Central memory CD8-positive, alpha-beta T cell (primary cell): Measurements from ENCODE around the gene MEGF6.

ENCODE experiments used
- ATAC-seq: fragments of 150-1000 bp; cut with Tn5 transposase; replicated peaks from 2 replicates; pipeline ENCODE4 v1.10.0; 2022; ENCODE audit warnings: mild to moderate bottlenecking, moderate FRiP score, moderate number of reproducible peaks; ENCODE audit not compliant: poor library complexity, severe bottlenecking; ENCODE audit errors: extremely low read depth
- DNase-seq, 2 donors: peaks; one replicate each; pipeline ENCODE4 v3.0.0; 2021; ENCODE audit warnings: low spot score in 2 of 2
- H3K27ac Mint-ChIP-seq: one replicate; pipeline ENCODE4 v1.8.0; 2022; ENCODE audit warnings: low read depth, mild to moderate bottlenecking, moderate library complexity, mixed read lengths
- H3K27me3 Mint-ChIP-seq: one replicate; pipeline ENCODE4 v1.8.0; 2022; ENCODE audit warnings: mixed read lengths
- H3K36me3 Mint-ChIP-seq: one replicate; pipeline ENCODE4 v1.8.0; 2022; ENCODE audit warnings: mild to moderate bottlenecking, moderate library complexity, mixed read lengths; ENCODE audit not compliant: insufficient read depth
- H3K4me1 Mint-ChIP-seq: one replicate; pipeline ENCODE4 v1.8.0; 2022; ENCODE audit warnings: mixed read lengths
- H3K4me3 Mint-ChIP-seq: one replicate; pipeline ENCODE4 v1.8.0; 2022; ENCODE audit warnings: mild to moderate bottlenecking, moderate library complexity, mixed read lengths
- H3K9me3 Mint-ChIP-seq: one replicate; pipeline ENCODE4 v1.8.0; 2022; ENCODE audit warnings: mixed read lengths

The MEGF6 gene

GRCh38 chr1:3477241-3477995, 133.9 kb downstream of the MEGF6 start:
- no peak for ATAC-seq
- Mint-ChIP-seq H3K4me1 (no peaks in the 10 kb centered on the region), H3K27me3 (no peaks in the 10 kb centered on the region), H3K4me3 (no peak overlapping the region), H3K27ac (no peak overlapping the region), H3K36me3 (no peaks in the 10 kb centered on the region), H3K9me3 (no peaks in the 10 kb centered on the region)
- no peak for DNase-seq

- Mint-ChIP-seq H3K27ac (no peak overlapping the region), H3K4me3 (no peak overlapping the region)
- no peak for ATAC-seq
Measured at GRCh38 chr1:3476666-3477065, 134.6 kb downstream of the MEGF6 start.

GRCh38 chr1:3475839-3476573, 135.3 kb downstream of the MEGF6 start:
- no peak overlapping the region for H3K4me3 Mint-ChIP-seq

More at GRCh38 chr1:3476666-3477065, 134.6 kb downstream of the MEGF6 start:
- no peaks in the 10 kb centered on the region for H3K4me1 Mint-ChIP-seq
- H3K9me3 Mint-ChIP-seq = no peaks in the 10 kb centered on the region
- DNase-seq = no peak
- no peaks in the 10 kb centered on the region for H3K36me3 Mint-ChIP-seq
- no peaks in the 10 kb centered on the region for H3K27me3 Mint-ChIP-seq

GRCh38 chr1:3474421-3474820, 136.9 kb downstream of the MEGF6 start:
- no peaks in the 10 kb centered on the region for H3K36me3 Mint-ChIP-seq
- no peak for ATAC-seq
- H3K9me3 Mint-ChIP-seq = no peaks in the 10 kb centered on the region
- H3K4me3 Mint-ChIP-seq = no peak overlapping the region
- H3K27ac Mint-ChIP-seq = no peak overlapping the region
- H3K27me3 Mint-ChIP-seq = no peaks in the 10 kb centered on the region
- DNase-seq = no peak
- H3K4me1 Mint-ChIP-seq = no peaks in the 10 kb centered on the region

More at GRCh38 chr1:3475839-3476573, 135.3 kb downstream of the MEGF6 start:
- H3K9me3 Mint-ChIP-seq = no peaks in the 10 kb centered on the region
- no peaks in the 10 kb centered on the region for H3K36me3 Mint-ChIP-seq
- no peak for ATAC-seq
- no peaks in the 10 kb centered on the region for H3K4me1 Mint-ChIP-seq
- H3K27me3 Mint-ChIP-seq = no peaks in the 10 kb centered on the region
- DNase-seq = no peak
- H3K27ac Mint-ChIP-seq = no peak overlapping the region

GRCh38 chr1:3474016-3474415, 137.3 kb downstream of the MEGF6 start:
- ATAC-seq = no peak
- Mint-ChIP-seq H3K36me3 (no peaks in the 10 kb centered on the region), H3K4me1 (no peaks in the 10 kb centered on the region), H3K9me3 (no peaks in the 10 kb centered on the region), H3K27me3 (no peaks in the 10 kb centered on the region), H3K4me3 (no peak overlapping the region), H3K27ac (no peak overlapping the region)
- no peak for DNase-seq

- no peak overlapping the region for H3K4me3 Mint-ChIP-seq
- H3K27me3 Mint-ChIP-seq = no peaks in the 10 kb centered on the region
- no peaks in the 10 kb centered on the region for H3K36me3 Mint-ChIP-seq
- H3K4me1 Mint-ChIP-seq = no peaks in the 10 kb centered on the region
- DNase-seq (no peak), ATAC-seq (no peak)
- no peak overlapping the region for H3K27ac Mint-ChIP-seq
- H3K9me3 Mint-ChIP-seq = no peaks in the 10 kb centered on the region
Measured at GRCh38 chr1:3473381-3473844, 137.9 kb downstream of the MEGF6 start.

GRCh38 chr1:3472906-3473305, 138.4 kb downstream of the MEGF6 start:
- no peak for DNase-seq
- no peak overlapping the region for H3K27ac Mint-ChIP-seq
- ATAC-seq = no peak
- H3K27me3 Mint-ChIP-seq = no peaks in the 10 kb centered on the region
- H3K9me3 Mint-ChIP-seq = no peaks in the 10 kb centered on the region
- H3K36me3 Mint-ChIP-seq = no peaks in the 10 kb centered on the region
- H3K4me3 Mint-ChIP-seq = no peak overlapping the region
- no peaks in the 10 kb centered on the region for H3K4me1 Mint-ChIP-seq

- ATAC-seq = no peak
- no peak overlapping the region for H3K27ac Mint-ChIP-seq
- no peak overlapping the region for H3K4me3 Mint-ChIP-seq
- no peaks in the 10 kb centered on the region for H3K36me3 Mint-ChIP-seq
- no peak for DNase-seq
- H3K4me1 Mint-ChIP-seq = no peaks in the 10 kb centered on the region
- no peaks in the 10 kb centered on the region for H3K9me3 Mint-ChIP-seq
- no peaks in the 10 kb centered on the region for H3K27me3 Mint-ChIP-seq
Measured at GRCh38 chr1:3472088-3472850, 139.0 kb downstream of the MEGF6 start.

GRCh38 chr1:3471356-3472087, 139.8 kb downstream of the MEGF6 start:
- Mint-ChIP-seq H3K27ac (no peak overlapping the region), H3K27me3 (peaks cover 5% of the 10 kb centered on the region), H3K4me1 (no peaks in the 10 kb centered on the region), H3K4me3 (no peak overlapping the region), H3K9me3 (no peaks in the 10 kb centered on the region), H3K36me3 (no peaks in the 10 kb centered on the region)
- ATAC-seq (no peak), DNase-seq (no peak)

- ATAC-seq (no peak), DNase-seq (no peak)
- Mint-ChIP-seq H3K4me1 (no peaks in the 10 kb centered on the region), H3K27me3 (peaks cover 12% of the 10 kb centered on the region), H3K36me3 (no peaks in the 10 kb centered on the region), H3K4me3 (no peak overlapping the region), H3K27ac (no peak overlapping the region), H3K9me3 (no peaks in the 10 kb centered on the region)
Measured at GRCh38 chr1:3470650-3471355, 140.5 kb downstream of the MEGF6 start.

GRCh38 chr1:3469849-3470649, 141.3 kb downstream of the MEGF6 start:
- DNase-seq = no peak
- Mint-ChIP-seq H3K36me3 (no peaks in the 10 kb centered on the region), H3K27ac (no peak overlapping the region), H3K4me1 (no peaks in the 10 kb centered on the region), H3K9me3 (no peaks in the 10 kb centered on the region), H3K4me3 (no peak overlapping the region), H3K27me3 (peaks cover 14% of the 10 kb centered on the region)
- ATAC-seq = no peak
